Natural killer cell treated with Interleukin-12 subunit alpha and Interleukin-12 subunit beta and Interleukin-15 and Interleukin-18, amount 100 ng/mL, for 72 hours (primary cell): Measurements from ENCODE around the gene TBC1D10A. TPM values are rescaled to one million over a fixed set of nuclear protein-coding genes. Genes with fewer than 3 reads are reported as not detected.

Source experiments
- ATAC-seq, 2 donors: fragments of 150-1000 bp; cut with Tn5 transposase in 1 of 2; sonication (Bioruptor Pico), chemical (Tn5 transposase) in 1 of 2; 2 replicates each; pipeline ENCODE4 v1.10.0; 2021
- DNase-seq: peaks from one replicate; pipeline ENCODE4 v3.0.0; 2022; ENCODE audit warnings: low spot score
- H3K27ac Mint-ChIP-seq, 2 donors: 1 replicate in 1 of 2; 2 replicates in 1 of 2; pipeline ENCODE4 v1.8.0; 2022; ENCODE audit warnings: mixed read lengths in 2 of 2, mild to moderate bottlenecking in 1 of 2, moderate library complexity in 1 of 2
- H3K27me3 Mint-ChIP-seq, 2 donors: 1 replicate in 1 of 2; 2 replicates in 1 of 2; pipeline ENCODE4 v1.8.0; 2022; ENCODE audit warnings: mixed read lengths in 2 of 2
- H3K36me3 Mint-ChIP-seq: one replicate; pipeline ENCODE4 v1.8.0; 2022; ENCODE audit warnings: mixed read lengths
- H3K4me1 Mint-ChIP-seq, 2 donors: 1 replicate in 1 of 2; 2 replicates in 1 of 2; pipeline ENCODE4 v1.8.0; 2022; ENCODE audit warnings: low read depth in 2 of 2, mixed read lengths in 2 of 2, mild to moderate bottlenecking in 1 of 2
- H3K4me3 Mint-ChIP-seq: one replicate; pipeline ENCODE4 v1.8.0; 2022; ENCODE audit warnings: mixed read lengths
- H3K9me3 Mint-ChIP-seq: 2 replicates; pipeline ENCODE4 v1.8.0; 2022; ENCODE audit warnings: mixed read lengths
- total RNA-seq, 2 donors: library from RNA; stranded (reverse); gene quantifications; one replicate each; pipeline ENCODE4 v1.2.3, GENCODE V29; 2022

TBC1D10A gene
- total RNA-seq, 2 donors from 2014 or later, result 13.9 to 28.3 TPM

DNA sequence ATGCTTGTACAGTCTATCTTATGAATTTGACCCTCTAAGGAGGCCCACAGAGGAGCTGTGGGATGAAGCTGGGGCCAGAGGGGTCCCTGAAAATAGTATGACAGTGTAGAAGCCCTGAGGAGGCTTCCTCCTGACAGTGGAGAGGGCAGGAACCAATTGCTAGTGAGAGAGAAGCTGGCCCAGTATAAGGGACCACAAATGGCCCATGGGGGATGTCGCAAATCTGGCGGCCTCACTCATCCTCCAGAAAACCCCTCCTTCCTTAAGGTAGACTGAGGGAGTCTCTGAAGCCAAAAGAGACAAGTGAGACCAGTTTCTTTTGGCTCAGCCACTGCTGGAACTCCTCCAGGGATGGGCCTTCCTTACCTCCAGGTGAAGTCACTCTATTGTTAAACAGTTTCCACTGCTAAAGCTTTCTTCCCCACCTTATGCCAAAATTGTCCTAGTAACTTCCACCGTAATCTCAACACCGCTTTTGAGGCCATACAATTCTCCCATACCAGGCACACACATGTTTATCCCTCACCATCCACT is 19.6 kb downstream of the TBC1D10A start:
- Mint-ChIP-seq H3K27ac (peak overlapping the region; percentile 91 to 97), H3K4me3 (peak overlapping the region; percentile 83), H3K36me3 (no peaks in the 10 kb centered on the region), H3K4me1 (peaks cover 83 to 84% of the 10 kb centered on the region in 2 donors), H3K9me3 (no peaks in the 10 kb centered on the region), H3K27me3 (no peaks in the 10 kb centered on the region)
- ATAC-seq (peak; percentile 33 to 43), DNase-seq (no peak)

- peak overlapping the region; percentile 83 for H3K4me3 Mint-ChIP-seq
- no peak for ATAC-seq
- H3K9me3 Mint-ChIP-seq, result no peaks in the 10 kb centered on the region
- no peak for DNase-seq
- H3K27me3 Mint-ChIP-seq, result no peaks in the 10 kb centered on the region
- H3K27ac Mint-ChIP-seq, result peak overlapping the region; percentile 91 to 97
- H3K36me3 Mint-ChIP-seq, result no peaks in the 10 kb centered on the region
- H3K4me1 Mint-ChIP-seq, result peaks cover 81 to 83% of the 10 kb centered on the region in 2 donors
Observed at GRCh38 chr22:30306627-30307011, 20.1 kb downstream of the TBC1D10A start.

GRCh38 chr22:30305906-30306626 is 20.7 kb downstream of the TBC1D10A start:
- Mint-ChIP-seq H3K36me3 (no peaks in the 10 kb centered on the region), H3K4me3 (peak overlapping the region; percentile 83), H3K27me3 (no peaks in the 10 kb centered on the region), H3K4me1 (peaks cover 84 to 88% of the 10 kb centered on the region in 2 donors), H3K27ac (peak overlapping the region; percentile 91 to 97), H3K9me3 (no peaks in the 10 kb centered on the region)
- ATAC-seq (peak; percentile 75 to 76), DNase-seq (no peak)

DNA sequence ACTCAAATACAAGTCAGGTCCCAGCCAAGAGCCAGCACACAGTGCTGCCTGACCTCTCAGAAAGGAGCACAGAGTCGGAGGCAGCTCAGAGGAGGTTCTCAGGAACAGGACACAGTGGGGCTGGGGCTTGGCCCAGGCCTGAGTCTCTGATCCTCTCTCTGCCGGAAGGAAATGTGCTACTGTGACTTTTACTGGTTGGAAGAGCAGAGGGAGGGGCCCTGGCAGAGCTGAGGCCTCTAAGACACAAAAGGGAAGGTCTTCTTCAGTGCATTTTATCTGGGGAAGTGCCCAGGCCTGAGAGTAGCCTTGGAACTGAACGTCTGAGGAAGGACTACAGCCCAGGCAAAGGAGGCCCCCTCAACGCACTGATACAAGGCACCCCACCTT is 21.2 kb downstream of the TBC1D10A start:
- H3K9me3 Mint-ChIP-seq, result no peaks in the 10 kb centered on the region
- peak overlapping the region; percentile 83 for H3K4me3 Mint-ChIP-seq
- H3K27ac Mint-ChIP-seq, result peak overlapping the region; percentile 91 to 97
- H3K27me3 Mint-ChIP-seq, result no peaks in the 10 kb centered on the region
- no peak for DNase-seq
- peak; percentile 74 to 84 for ATAC-seq
- peaks cover 81 to 85% of the 10 kb centered on the region in 2 donors for H3K4me1 Mint-ChIP-seq
- no peaks in the 10 kb centered on the region for H3K36me3 Mint-ChIP-seq

- no peak for DNase-seq
- ATAC-seq, result no peak
- no peaks in the 10 kb centered on the region for H3K9me3 Mint-ChIP-seq
- H3K4me3 Mint-ChIP-seq, result peak overlapping the region; percentile 83
- peaks cover 73 to 76% of the 10 kb centered on the region in 2 donors for H3K4me1 Mint-ChIP-seq
- no peaks in the 10 kb centered on the region for H3K27me3 Mint-ChIP-seq
- no peaks in the 10 kb centered on the region for H3K36me3 Mint-ChIP-seq
- peak overlapping the region; percentile 91 to 97 for H3K27ac Mint-ChIP-seq
Observed at GRCh38 chr22:30304495-30305244, 22.1 kb downstream of the TBC1D10A start.

GRCh38 chr22:30302810-30303138 is 24.0 kb downstream of the TBC1D10A start:
- DNase-seq, result no peak
- Mint-ChIP-seq H3K36me3 (no peaks in the 10 kb centered on the region), H3K4me3 (peak overlapping the region; percentile 74)

GRCh38 chr22:30301995-30302809 is 24.5 kb downstream of the TBC1D10A start:
- ATAC-seq (peak; percentile 1 to 17), DNase-seq (no peak)
- H3K36me3 Mint-ChIP-seq, result no peaks in the 10 kb centered on the region
- peak overlapping the region; percentile 74 for H3K4me3 Mint-ChIP-seq
- no peaks in the 10 kb centered on the region for H3K27me3 Mint-ChIP-seq
- H3K4me1 Mint-ChIP-seq, result peaks cover 57 to 58% of the 10 kb centered on the region in 2 donors
- H3K9me3 Mint-ChIP-seq, result no peaks in the 10 kb centered on the region
- peak overlapping the region; percentile 91 to 97 for H3K27ac Mint-ChIP-seq

More at GRCh38 chr22:30302810-30303138, 24.0 kb downstream of the TBC1D10A start:
- Mint-ChIP-seq H3K27ac (peak overlapping the region; percentile 91 to 97), H3K27me3 (no peaks in the 10 kb centered on the region), H3K9me3 (no peaks in the 10 kb centered on the region), H3K4me1 (peaks cover 61 to 63% of the 10 kb centered on the region in 2 donors)
- ATAC-seq, result no peak

GRCh38 chr22:30299322-30299721 is 27.4 kb downstream of the TBC1D10A start:
- ATAC-seq, result no peak
- Mint-ChIP-seq H3K27ac (no peak overlapping the region), H3K36me3 (no peaks in the 10 kb centered on the region), H3K9me3 (no peaks in the 10 kb centered on the region), H3K27me3 (no peaks in the 10 kb centered on the region), H3K4me1 (peaks cover 29% of the 10 kb centered on the region in 2 donors), H3K4me3 (no peak overlapping the region)
- no peak for DNase-seq

GRCh38 chr22:30297991-30298701 is 28.6 kb downstream of the TBC1D10A start:
- Mint-ChIP-seq H3K27me3 (no peaks in the 10 kb centered on the region), H3K27ac (peak overlapping the region in 1 of 2 donors; percentile 8), H3K4me1 (peaks cover 19 to 20% of the 10 kb centered on the region in 2 donors), H3K36me3 (no peaks in the 10 kb centered on the region), H3K4me3 (no peak overlapping the region), H3K9me3 (no peaks in the 10 kb centered on the region)
- DNase-seq (no peak), ATAC-seq (no peak)

DNA sequence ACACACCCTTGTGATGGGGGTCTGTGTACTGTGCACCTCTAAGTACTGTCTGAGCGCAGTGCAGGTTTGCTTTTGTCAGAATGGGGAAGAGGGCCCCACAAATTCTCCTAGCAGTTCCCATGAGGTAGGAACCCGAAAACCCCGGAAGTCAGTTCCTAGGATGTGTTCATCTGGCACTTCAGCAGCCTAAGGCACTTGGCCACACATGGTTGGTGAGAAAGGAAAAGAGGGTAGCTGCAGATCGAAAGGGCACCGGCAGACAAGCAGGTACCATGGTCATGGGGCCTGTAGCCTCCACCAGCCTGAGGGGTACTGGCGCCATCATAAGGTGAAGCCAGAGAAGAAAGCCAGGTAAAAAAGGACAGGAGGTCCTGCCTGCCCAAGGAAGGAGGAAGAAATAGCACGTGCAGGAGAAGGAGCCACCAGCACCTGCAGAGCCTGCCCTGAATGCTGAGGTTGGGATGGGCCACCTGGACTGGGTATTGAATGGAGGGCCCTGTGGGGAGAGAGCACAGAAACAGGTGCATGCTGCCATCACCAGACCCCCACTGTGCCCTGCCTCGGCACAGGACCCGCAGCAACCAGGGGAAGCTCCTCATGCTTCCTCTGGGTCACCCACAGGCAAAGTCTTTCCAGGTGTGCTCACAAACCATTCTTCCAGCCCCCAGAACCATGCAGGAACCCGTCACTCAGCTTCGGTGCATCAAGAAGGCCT is 29.3 kb downstream of the TBC1D10A start:
- DNase-seq (no peak), ATAC-seq (no peak)
- Mint-ChIP-seq H3K4me1 (peaks cover 12 to 13% of the 10 kb centered on the region in 2 donors), H3K27me3 (no peaks in the 10 kb centered on the region), H3K36me3 (no peaks in the 10 kb centered on the region), H3K4me3 (no peak overlapping the region), H3K9me3 (no peaks in the 10 kb centered on the region), H3K27ac (peak overlapping the region in 1 of 2 donors; percentile 6)

DNA sequence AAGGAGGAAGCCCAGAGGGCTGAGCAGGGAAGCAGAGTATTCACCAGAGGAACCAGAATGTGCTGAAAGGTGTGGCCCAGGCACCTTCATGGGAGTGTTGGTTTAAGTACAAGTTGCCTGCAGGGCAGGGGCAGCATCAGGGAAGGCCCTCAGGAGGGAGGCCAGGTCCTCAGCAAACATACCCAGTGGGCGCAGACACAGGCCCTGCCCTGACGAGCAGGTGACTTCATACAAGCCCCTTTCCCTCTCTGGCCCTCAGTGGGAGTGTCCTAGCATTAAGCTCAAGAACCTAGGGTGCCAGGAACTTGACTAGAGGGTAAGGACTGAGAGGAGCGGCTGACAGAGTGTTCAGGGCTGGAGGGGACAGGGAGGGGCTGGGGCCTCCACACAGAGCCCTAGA is 29.9 kb downstream of the TBC1D10A start:
- ATAC-seq, result no peak
- no peaks in the 10 kb centered on the region for H3K36me3 Mint-ChIP-seq
- no peak for DNase-seq

DNA sequence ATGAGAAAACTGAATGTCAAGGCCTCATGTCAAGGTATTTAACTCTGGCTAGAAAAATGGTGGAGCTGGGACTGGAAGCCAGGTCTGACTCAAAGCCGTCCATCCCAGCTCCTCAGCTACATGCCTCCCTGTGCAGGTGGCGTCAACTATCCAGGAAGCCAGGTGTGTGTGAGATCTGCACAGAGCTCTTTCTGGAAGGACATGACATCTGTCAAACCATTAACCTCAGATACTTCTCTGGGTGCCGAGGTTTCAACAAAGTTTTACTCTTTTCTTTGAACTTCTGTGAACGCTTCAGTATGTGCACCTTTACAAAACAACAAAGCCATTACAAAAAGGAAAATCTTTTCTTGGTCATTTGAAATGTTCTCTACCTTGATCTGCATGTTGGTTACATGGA is 30.4 kb downstream of the TBC1D10A start:
- H3K4me3 Mint-ChIP-seq, result no peak overlapping the region
- no peaks in the 10 kb centered on the region for H3K36me3 Mint-ChIP-seq
- DNase-seq, result no peak
- H3K27me3 Mint-ChIP-seq, result no peaks in the 10 kb centered on the region
- peaks cover 4 to 5% of the 10 kb centered on the region in 2 donors for H3K4me1 Mint-ChIP-seq
- no peaks in the 10 kb centered on the region for H3K9me3 Mint-ChIP-seq
- peak overlapping the region in 1 of 2 donors; percentile 6 for H3K27ac Mint-ChIP-seq
- ATAC-seq, result no peak

More for the DNA sequence above, 29.9 kb downstream of the TBC1D10A start:
- peaks cover 8 to 9% of the 10 kb centered on the region in 2 donors for H3K4me1 Mint-ChIP-seq
- H3K9me3 Mint-ChIP-seq, result no peaks in the 10 kb centered on the region
- H3K4me3 Mint-ChIP-seq, result no peak overlapping the region
- no peaks in the 10 kb centered on the region for H3K27me3 Mint-ChIP-seq
- H3K27ac Mint-ChIP-seq, result peak overlapping the region in 1 of 2 donors; percentile 6
